Smooth muscle cell (in vitro differentiated cells): ENCODE data around the gene CRAT. TPM values are rescaled to one million over a fixed set of nuclear protein-coding genes. Genes with fewer than 3 reads are reported as not detected.

Experiments
- DNase-seq: peaks from one replicate; lab custom pipeline; 2025; ENCODE audit not compliant: unreplicated experiment; lab: John Stamatoyannopoulos, UW
- H2AFZ ChIP-seq: fragments of 200-600 bp; sonication (generic); 2 replicates; pipeline ENCODE4 v1.6.0; 2016; ENCODE audit warnings: antibody characterized with exemption, low read depth, mild to moderate bottlenecking
- H3F3A ChIP-seq: fragments of 200-600 bp; sonication (generic); 2 replicates; pipeline ENCODE4 v1.6.0; 2017; ENCODE audit warnings: antibody characterized with exemption, low read depth
- H3K27ac ChIP-seq: fragments of 200-600 bp; sonication (generic); 2 replicates; pipeline ENCODE4 v1.5.1; 2016; ENCODE audit warnings: low read depth, mild to moderate bottlenecking
- H3K27me3 ChIP-seq: fragments of 200-600 bp; sonication (generic); 2 replicates; pipeline ENCODE4 v1.6.1; 2016; ENCODE audit warnings: low read depth, mild to moderate bottlenecking
- H3K36me3 ChIP-seq: fragments of 200-600 bp; sonication (generic); 2 replicates; pipeline ENCODE4 v1.5.1; 2016; ENCODE audit warnings: low read depth
- H3K4me1 ChIP-seq: fragments of 200-600 bp; sonication (generic); 2 replicates; pipeline ENCODE4 v1.5.1; 2016; ENCODE audit warnings: low read depth
- H3K4me2 ChIP-seq: fragments of 200-600 bp; sonication (generic); 2 replicates; pipeline ENCODE4 v1.6.0; 2016; ENCODE audit warnings: mild to moderate bottlenecking
- H3K4me3 ChIP-seq: fragments of 200-600 bp; sonication (generic); 2 replicates; pipeline ENCODE4 v1.5.1; 2016; ENCODE audit warnings: mild to moderate bottlenecking
- H3K79me2 ChIP-seq: fragments of 200-600 bp; sonication (generic); 2 replicates; pipeline ENCODE4 v1.6.0; 2016; ENCODE audit warnings: low read depth, mild to moderate bottlenecking
- H3K9ac ChIP-seq: fragments of 200-600 bp; sonication (generic); 2 replicates; pipeline ENCODE4 v1.6.0; 2016; ENCODE audit warnings: low read depth
- H3K9me3 ChIP-seq: fragments of 200-600 bp; sonication (generic); replicated peaks from 2 replicates; pipeline ENCODE4 v1.5.1; 2016; ENCODE audit warnings: low read depth
- H4K20me1 ChIP-seq: fragments of 200-600 bp; sonication (generic); 2 replicates; pipeline ENCODE4 v1.6.0; 2016; ENCODE audit warnings: low read depth
- WGBS: methylation state at CpG from one replicate; pipeline ENCODE4 v1.1.7; 2016; ENCODE audit warnings: low lambda C conversion rate; 5-methylcytosine and 5-hydroxymethylcytosine counted together
- polyA plus RNA-seq: library from polyadenylated mRNA; unstranded; fragments of >200 nt; fragmentation: Nextera tagmentation; extraction: Ambion mirVana; gene quantifications from 2 replicates; pipeline ENCODE4 v1.2.1, GENCODE V29; 2016
- total RNA-seq: library from RNA; depleted of rRNA; stranded (reverse); fragments of >200 nt; gene quantifications from 2 replicates; pipeline ENCODE4 v1.2.3, GENCODE V29; 2014
- TF ChIP-seq, protein P1 (sequence below): fragments of 200-600 bp; sonication (generic); IDR thresholded peaks from 2 replicates; pipeline ENCODE4 v1.5.1; 2017; ENCODE audit warnings: borderline replicate concordance, mild to moderate bottlenecking, antibody characterized with exemption; ENCODE audit not compliant: insufficient read depth, poor library complexity, severe bottlenecking

CRAT gene
- total and polyA plus RNA-seq, 2 experiments from 2014 or later = 20.0 to 52.3 TPM

DNA sequence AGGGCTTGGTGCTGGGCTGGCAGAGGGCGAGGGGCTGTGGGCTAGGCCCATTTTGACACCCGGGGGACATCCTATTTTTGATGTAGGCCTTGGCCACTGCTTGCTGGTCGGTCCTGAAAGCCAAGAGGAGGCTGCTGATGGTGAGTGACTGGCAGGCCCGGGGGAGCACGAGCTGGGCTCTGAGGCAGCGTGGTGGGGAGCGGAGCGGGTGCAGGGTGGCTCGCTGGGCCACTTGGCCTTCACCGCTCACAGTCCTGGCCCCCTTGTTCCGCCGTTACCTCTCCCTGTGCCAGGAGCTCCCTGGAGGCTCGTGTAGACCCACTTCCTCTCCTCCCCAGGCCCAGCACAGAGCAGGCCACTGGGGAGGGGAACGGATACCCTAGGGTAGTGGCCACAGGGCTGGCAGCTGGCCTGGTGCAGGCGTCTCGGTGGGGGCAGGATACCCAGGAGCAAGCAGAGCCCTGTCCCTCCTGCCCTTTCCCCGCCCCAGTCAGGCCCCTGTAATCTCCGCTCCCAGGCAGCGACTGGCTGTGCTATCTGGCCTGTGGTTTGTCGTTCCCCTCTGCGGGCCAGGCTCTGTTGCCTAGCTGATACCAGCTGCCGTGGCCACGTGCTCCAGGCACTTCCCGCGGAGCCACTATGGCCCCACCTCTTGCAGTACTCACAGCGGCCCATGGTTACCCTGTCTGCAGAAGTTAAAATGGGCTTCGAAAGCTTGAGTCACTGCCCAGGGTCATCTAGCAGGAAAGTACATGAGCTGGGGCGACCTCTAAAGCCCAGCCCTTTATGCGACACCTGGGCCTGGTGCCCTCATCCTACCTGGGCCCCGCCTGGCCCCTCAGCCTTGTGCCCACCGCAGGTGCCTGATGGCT, 41.4 kb downstream of the CRAT start:
- Histone ChIP-seq H3K4me3 (no peak overlapping the region), H4K20me1 (no peaks in the 10 kb centered on the region), H3K9me3 (no peaks in the 10 kb centered on the region), H3K36me3 (no peaks in the 10 kb centered on the region), H3K4me1 (no peaks in the 10 kb centered on the region), H3K27ac (no peak overlapping the region), H3K9ac (no peak overlapping the region), H3K79me2 (no peaks in the 10 kb centered on the region), H2AFZ (no peak overlapping the region), H3F3A (no peaks in the 10 kb centered on the region), H3K27me3 (no peaks in the 10 kb centered on the region), H3K4me2 (no peak overlapping the region)
- 88% methylated on average over 25 of the region's 31 CpGs for WGBS
- no peak for DNase-seq
- TF ChIP-seq, protein P1, sequence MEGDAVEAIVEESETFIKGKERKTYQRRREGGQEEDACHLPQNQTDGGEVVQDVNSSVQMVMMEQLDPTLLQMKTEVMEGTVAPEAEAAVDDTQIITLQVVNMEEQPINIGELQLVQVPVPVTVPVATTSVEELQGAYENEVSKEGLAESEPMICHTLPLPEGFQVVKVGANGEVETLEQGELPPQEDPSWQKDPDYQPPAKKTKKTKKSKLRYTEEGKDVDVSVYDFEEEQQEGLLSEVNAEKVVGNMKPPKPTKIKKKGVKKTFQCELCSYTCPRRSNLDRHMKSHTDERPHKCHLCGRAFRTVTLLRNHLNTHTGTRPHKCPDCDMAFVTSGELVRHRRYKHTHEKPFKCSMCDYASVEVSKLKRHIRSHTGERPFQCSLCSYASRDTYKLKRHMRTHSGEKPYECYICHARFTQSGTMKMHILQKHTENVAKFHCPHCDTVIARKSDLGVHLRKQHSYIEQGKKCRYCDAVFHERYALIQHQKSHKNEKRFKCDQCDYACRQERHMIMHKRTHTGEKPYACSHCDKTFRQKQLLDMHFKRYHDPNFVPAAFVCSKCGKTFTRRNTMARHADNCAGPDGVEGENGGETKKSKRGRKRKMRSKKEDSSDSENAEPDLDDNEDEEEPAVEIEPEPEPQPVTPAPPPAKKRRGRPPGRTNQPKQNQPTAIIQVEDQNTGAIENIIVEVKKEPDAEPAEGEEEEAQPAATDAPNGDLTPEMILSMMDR = no peak

DNA sequence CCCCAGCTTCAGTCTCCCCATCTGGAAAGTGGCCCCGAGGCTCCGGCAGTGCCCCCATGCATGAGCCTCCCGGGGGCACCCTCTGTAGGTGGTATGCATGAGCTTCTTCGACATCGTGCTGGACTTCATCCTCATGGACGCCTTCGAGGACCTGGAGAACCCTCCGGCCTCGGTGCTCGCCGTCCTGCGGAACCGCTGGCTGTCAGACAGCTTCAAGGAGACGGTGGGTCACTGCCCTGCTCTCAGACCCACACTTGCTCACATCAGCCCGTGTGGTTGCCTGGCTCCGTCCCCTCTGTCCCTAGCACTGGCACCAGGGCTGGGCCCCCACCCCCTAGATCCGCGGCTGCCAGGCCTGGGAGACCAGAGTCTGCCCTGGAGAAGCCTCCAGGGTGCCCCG, 42.5 kb downstream of the CRAT start:
- H3K4me2 ChIP-seq = no peak overlapping the region
- H3K27me3 ChIP-seq = no peaks in the 10 kb centered on the region
- no peaks in the 10 kb centered on the region for H3K79me2 ChIP-seq
- H4K20me1 ChIP-seq = no peaks in the 10 kb centered on the region
- no peaks in the 10 kb centered on the region for H3K36me3 ChIP-seq
- H3K4me1 ChIP-seq = no peaks in the 10 kb centered on the region
- DNase-seq = no peak
- H3K9me3 ChIP-seq = no peaks in the 10 kb centered on the region
- WGBS = 97% methylated on average over 19 of the region's 19 CpGs
- TF ChIP-seq, protein P1 = no peak
- no peak overlapping the region for H3K9ac ChIP-seq
- H2AFZ ChIP-seq = no peak overlapping the region
- no peak overlapping the region for H3K4me3 ChIP-seq
- no peak overlapping the region for H3K27ac ChIP-seq
- H3F3A ChIP-seq = no peaks in the 10 kb centered on the region

DNA sequence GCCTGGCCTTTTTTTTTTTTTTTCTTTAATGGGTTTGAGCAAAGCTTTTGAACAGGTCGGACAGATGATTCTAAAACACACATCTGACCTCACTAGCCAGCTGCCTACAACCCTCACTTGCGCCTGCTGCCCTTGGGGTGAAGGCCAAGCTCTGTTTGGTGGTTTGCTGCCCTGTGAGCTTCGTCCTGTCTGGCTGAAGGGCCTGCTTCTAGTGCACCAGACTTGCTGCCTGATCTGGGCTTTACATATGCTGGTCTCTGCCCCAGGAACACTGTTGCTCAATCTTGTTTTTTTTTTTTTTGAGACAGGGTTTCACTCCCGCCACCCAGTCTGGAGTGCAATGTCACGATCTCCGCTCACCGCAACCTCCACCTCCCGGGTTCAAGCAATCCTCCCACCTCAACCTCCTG, 46.1 kb downstream of the CRAT start:
- no peak overlapping the region for H3K9ac ChIP-seq
- H3K4me1 ChIP-seq = no peaks in the 10 kb centered on the region
- no peak overlapping the region for H3K27ac ChIP-seq
- TF ChIP-seq, protein P1 = no peak
- H3K27me3 ChIP-seq = no peaks in the 10 kb centered on the region
- no peak overlapping the region for H3K4me3 ChIP-seq
- over 99% methylated on average over 8 of the region's 8 CpGs for WGBS
- no peak for DNase-seq
- H2AFZ ChIP-seq = no peak overlapping the region
- H4K20me1 ChIP-seq = no peaks in the 10 kb centered on the region
- H3K9me3 ChIP-seq = no peaks in the 10 kb centered on the region
- H3K4me2 ChIP-seq = no peak overlapping the region
- H3F3A ChIP-seq = no peaks in the 10 kb centered on the region
- no peaks in the 10 kb centered on the region for H3K36me3 ChIP-seq
- no peaks in the 10 kb centered on the region for H3K79me2 ChIP-seq

DNA sequence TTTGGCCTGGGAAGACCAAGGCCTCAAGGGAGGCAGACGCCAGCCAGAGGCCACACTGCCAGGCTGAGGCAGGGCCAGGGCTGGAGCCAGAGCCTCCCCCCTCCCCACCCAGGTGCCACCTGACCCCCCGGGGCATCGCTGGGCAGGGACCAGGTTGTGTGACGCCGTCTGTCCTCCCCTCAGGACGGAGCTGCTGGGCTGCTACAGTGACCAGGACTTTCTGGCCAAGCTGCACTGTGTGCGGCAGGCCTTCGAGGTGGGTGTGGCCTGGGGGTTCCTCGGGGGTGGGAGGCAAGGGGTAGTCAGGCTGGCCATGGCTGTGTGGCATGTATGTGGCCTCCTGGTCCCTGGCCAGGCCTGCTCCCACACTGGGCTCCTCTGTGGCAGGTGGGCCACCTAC, 47.5 kb downstream of the CRAT start:
- Histone ChIP-seq H3K36me3 (no peaks in the 10 kb centered on the region), H3K4me2 (no peak overlapping the region)
- WGBS = 100% methylated on average over 3 of the region's 9 CpGs

More for the DNA sequence above, 47.5 kb downstream of the CRAT start:
- no peaks in the 10 kb centered on the region for H3K27me3 ChIP-seq
- no peaks in the 10 kb centered on the region for H3K79me2 ChIP-seq
- no peak overlapping the region for H2AFZ ChIP-seq
- DNase-seq = no peak
- no peak overlapping the region for H3K27ac ChIP-seq
- TF ChIP-seq, protein P1 = no peak
- no peaks in the 10 kb centered on the region for H4K20me1 ChIP-seq
- no peak overlapping the region for H3K4me3 ChIP-seq
- no peaks in the 10 kb centered on the region for H3K9me3 ChIP-seq
- no peaks in the 10 kb centered on the region for H3F3A ChIP-seq
- no peaks in the 10 kb centered on the region for H3K4me1 ChIP-seq
- H3K9ac ChIP-seq = no peak overlapping the region
